ENCODE data around the gene PSTK. TPM values are rescaled to one million over a fixed set of nuclear protein-coding genes. Genes with fewer than 3 reads are reported as not detected.

PSTK gene
- total and polyA plus RNA-seq, 2 of the 13 experiments (the other 11 are each of a cell fraction or from before 2014, with no cell fraction given), result 8.2 to 9.3 TPM

- TF ChIP-seq ZNF646 (CRISPR knock-in tag; IDR thresholded peaks at IDR 0.05), result no peak
- no peak for TF ChIP-seq ZNF782 (CRISPR knock-in tag; IDR thresholded peaks at IDR 0.05; ENCODE audit: borderline replicate concordance)
- no peak for TF ChIP-seq ZNF331 (CRISPR knock-in tag; IDR thresholded peaks at IDR 0.05)
- TF ChIP-seq SOX6 (IDR thresholded peaks at IDR 0.05), result no peak
- peak; percentile 50; the same call in 1 of the 2 replicates for TF ChIP-seq SOX6 (CRISPR knock-in tag; IDR thresholded peaks at IDR 0.05)
- no peak for TF ChIP-seq RCOR2 (CRISPR knock-in tag; IDR thresholded peaks at IDR 0.05)
- no peak for TF ChIP-seq PAF1 (CRISPR knock-in tag; IDR thresholded peaks at IDR 0.05)
- no peak for TF ChIP-seq DPF2 (CRISPR knock-in tag; IDR thresholded peaks at IDR 0.05; ENCODE audit: borderline replicate concordance, low read depth)
- TF ChIP-seq KAT8 (CRISPR knock-in tag; IDR thresholded peaks at IDR 0.05), result no peak
- TF ChIP-seq PATZ1 (CRISPR knock-in tag; IDR thresholded peaks at IDR 0.05), result no peak
- no peak for TF ChIP-seq KMT2B (CRISPR knock-in tag; IDR thresholded peaks at IDR 0.05)
- no peak for TF ChIP-seq SIX1 (CRISPR knock-in tag; IDR thresholded peaks at IDR 0.05; ENCODE audit: borderline replicate concordance)
- TF ChIP-seq ARID5B (CRISPR knock-in tag; IDR thresholded peaks at IDR 0.05), result peak; percentile 29; the same call in 1 of the 2 replicates
- no peak for TF ChIP-seq ZNF549 (CRISPR knock-in tag; IDR thresholded peaks at IDR 0.05)
- TF ChIP-seq BRF2 (CRISPR knock-in tag; IDR thresholded peaks at IDR 0.05), result no peak
- no peak for TF ChIP-seq GTF3A (CRISPR knock-in tag; conservative IDR thresholded peaks at IDR 0.05)
- no peak for TF ChIP-seq EEA1 (CRISPR knock-in tag; IDR thresholded peaks at IDR 0.05; ENCODE audit: borderline replicate concordance)
- TF ChIP-seq ELF3 (CRISPR knock-in tag; IDR thresholded peaks at IDR 0.05), result 0 out of 2 replicates have a peak, but pooled peaks have one; percentile 7
These were observed 39.1 kb downstream of the PSTK start (continued) for GRCh38 chr10:123019264-123019663.
